Prostate gland (tissue), 2 donors: ENCODE data around the gene AWAT1.

Experiments
- POLR2A ChIP-seq: fragments of 450-650 bp; IDR thresholded peaks from one replicate; pipeline ENCODE4 v1.6.1; 2016; ENCODE audit warnings: antibody characterized with exemption, mild to moderate bottlenecking
- TF ChIP-seq, protein P1 (sequence below), 4 experiments: fragments of 200-600 bp in 2 of 4; fragments of 450-650 bp in 2 of 4; sonication (generic) in 2 of 4; IDR thresholded peaks; 1 replicate in 3 of 4; 2 replicates in 1 of 4; pipeline ENCODE4 v1.5.1; 2016 to 2019; ENCODE audit warnings: antibody characterized with exemption in 4 of 4, mild to moderate bottlenecking in 2 of 4, moderate library complexity in 2 of 4

DNA sequence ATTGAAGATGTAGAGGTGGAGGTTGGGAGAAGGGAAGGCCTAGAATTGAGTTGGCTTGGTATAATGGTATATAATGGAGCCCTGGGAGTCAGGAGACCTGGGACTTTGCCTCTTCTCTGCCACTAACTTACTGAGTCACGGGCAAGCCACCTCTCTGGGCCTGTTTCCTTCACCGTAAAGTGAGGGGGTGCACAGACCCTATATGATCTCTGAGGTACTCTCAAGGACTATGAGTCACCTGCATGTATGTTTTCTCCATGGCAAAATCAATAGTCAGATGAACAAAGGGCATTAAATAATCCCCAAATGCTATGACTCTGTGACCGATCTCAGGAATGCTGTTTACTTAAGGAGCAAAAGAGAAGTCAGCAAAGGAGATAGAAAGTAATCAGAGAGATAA, 20.5 kb downstream of the AWAT1 start:
- TF ChIP-seq, protein P1, sequence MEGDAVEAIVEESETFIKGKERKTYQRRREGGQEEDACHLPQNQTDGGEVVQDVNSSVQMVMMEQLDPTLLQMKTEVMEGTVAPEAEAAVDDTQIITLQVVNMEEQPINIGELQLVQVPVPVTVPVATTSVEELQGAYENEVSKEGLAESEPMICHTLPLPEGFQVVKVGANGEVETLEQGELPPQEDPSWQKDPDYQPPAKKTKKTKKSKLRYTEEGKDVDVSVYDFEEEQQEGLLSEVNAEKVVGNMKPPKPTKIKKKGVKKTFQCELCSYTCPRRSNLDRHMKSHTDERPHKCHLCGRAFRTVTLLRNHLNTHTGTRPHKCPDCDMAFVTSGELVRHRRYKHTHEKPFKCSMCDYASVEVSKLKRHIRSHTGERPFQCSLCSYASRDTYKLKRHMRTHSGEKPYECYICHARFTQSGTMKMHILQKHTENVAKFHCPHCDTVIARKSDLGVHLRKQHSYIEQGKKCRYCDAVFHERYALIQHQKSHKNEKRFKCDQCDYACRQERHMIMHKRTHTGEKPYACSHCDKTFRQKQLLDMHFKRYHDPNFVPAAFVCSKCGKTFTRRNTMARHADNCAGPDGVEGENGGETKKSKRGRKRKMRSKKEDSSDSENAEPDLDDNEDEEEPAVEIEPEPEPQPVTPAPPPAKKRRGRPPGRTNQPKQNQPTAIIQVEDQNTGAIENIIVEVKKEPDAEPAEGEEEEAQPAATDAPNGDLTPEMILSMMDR (IDR thresholded peaks at IDR 0.05) = no peak
- TF ChIP-seq POLR2A = no peak
